PC-3 (cell line): ENCODE data around the gene ATP1A2.

Experiments
- EZH2 ChIP-seq: fragments of 300-600 bp; sonication (generic); IDR thresholded peaks from one replicate; pipeline ENCODE4 v1.6.1; 2017; ENCODE audit warnings: antibody characterized with exemption, mild to moderate bottlenecking, low read length; ENCODE audit not compliant: unreplicated experiment
- EZH2phosphoT487 ChIP-seq: fragments of 300-600 bp; sonication (generic); IDR thresholded peaks from 2 replicates; pipeline ENCODE4 v1.6.1; 2018; ENCODE audit warnings: mild to moderate bottlenecking, antibody characterized with exemption, low read length, borderline replicate concordance
- TF ChIP-seq, protein P1 (sequence below): fragments of 300-600 bp; sonication (generic); conservative IDR thresholded peaks from 2 replicates; pipeline ENCODE4 v1.5.1; 2017; ENCODE audit warnings: antibody characterized with exemption, low read depth, mild to moderate bottlenecking, low read length

DNA sequence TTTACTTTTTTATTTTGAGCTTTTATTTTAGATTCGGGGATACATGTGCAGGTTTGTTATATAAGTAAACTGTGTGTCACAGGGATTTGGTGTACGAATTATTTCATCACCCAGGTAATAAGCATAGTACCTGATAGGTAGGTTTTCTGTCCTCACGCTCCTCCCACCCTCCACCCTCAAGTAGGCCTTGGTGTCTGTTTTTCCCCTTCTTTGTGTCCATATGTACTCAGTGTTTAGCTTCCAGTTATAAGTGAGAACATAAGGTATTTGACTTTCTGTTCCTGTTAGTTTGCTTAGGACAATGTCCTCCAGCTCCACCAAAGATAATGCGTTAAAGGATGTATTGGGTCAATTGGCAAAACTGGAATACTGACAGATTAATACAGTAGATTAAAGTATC, 41.6 kb downstream of the ATP1A2 start:
- TF ChIP-seq, protein P1, sequence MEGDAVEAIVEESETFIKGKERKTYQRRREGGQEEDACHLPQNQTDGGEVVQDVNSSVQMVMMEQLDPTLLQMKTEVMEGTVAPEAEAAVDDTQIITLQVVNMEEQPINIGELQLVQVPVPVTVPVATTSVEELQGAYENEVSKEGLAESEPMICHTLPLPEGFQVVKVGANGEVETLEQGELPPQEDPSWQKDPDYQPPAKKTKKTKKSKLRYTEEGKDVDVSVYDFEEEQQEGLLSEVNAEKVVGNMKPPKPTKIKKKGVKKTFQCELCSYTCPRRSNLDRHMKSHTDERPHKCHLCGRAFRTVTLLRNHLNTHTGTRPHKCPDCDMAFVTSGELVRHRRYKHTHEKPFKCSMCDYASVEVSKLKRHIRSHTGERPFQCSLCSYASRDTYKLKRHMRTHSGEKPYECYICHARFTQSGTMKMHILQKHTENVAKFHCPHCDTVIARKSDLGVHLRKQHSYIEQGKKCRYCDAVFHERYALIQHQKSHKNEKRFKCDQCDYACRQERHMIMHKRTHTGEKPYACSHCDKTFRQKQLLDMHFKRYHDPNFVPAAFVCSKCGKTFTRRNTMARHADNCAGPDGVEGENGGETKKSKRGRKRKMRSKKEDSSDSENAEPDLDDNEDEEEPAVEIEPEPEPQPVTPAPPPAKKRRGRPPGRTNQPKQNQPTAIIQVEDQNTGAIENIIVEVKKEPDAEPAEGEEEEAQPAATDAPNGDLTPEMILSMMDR = no peak
- TF ChIP-seq EZH2phosphoT487 (no peak), EZH2 (no peak)
